NCI-H345 (cell line): ENCODE data around the gene RPTOR.

Source experiments
- DNase-seq: peaks from one replicate; lab custom pipeline; 2025; lab: John Stamatoyannopoulos, UW

Gene RPTOR

GRCh38 chr17:80766290-80766855 is 221.7 kb downstream of the RPTOR start:
- no peak for DNase-seq

DNA sequence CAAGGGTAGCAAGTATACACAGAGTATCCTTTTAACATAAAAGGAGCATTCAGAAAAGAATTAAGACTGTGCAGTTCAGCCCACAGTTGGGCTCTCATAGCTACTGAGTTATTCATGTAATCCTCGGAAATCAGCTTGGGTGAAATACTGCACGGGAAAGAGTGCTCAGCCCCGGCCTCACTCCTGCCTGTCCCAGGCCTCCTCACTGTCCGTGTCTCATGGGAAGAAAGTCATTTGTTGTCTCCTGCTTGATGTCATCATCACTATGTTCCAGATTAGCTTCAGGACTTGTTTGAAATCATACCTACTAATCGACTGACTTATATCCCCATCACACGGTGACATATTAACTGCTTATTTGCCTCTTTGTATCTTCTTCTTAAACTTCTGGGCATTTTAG is 223.8 kb downstream of the RPTOR start:
- DNase-seq = no peak

DNA sequence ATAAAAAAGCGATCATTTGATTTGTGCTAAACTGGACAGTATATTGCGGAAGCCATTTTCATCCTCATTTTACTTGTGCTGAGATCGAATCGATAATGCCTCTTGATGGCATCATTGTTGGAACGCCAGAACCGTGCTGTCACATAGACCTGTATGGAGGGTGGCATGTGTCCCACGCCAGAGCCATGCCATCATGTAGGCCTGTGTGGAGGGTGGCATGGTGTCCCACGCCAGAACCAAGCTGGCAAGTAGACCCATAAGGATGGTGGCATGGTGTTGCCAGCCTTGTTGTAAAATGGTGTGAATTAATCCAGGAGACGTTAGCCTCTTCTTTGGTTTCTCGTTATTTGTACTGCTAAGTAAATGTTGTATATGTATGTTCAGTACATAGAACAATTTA is 224.3 kb downstream of the RPTOR start:
- DNase-seq = no peak

- DNase-seq = no peak
Observed at GRCh38 chr17:80769516-80769915, 224.9 kb downstream of the RPTOR start.

DNA sequence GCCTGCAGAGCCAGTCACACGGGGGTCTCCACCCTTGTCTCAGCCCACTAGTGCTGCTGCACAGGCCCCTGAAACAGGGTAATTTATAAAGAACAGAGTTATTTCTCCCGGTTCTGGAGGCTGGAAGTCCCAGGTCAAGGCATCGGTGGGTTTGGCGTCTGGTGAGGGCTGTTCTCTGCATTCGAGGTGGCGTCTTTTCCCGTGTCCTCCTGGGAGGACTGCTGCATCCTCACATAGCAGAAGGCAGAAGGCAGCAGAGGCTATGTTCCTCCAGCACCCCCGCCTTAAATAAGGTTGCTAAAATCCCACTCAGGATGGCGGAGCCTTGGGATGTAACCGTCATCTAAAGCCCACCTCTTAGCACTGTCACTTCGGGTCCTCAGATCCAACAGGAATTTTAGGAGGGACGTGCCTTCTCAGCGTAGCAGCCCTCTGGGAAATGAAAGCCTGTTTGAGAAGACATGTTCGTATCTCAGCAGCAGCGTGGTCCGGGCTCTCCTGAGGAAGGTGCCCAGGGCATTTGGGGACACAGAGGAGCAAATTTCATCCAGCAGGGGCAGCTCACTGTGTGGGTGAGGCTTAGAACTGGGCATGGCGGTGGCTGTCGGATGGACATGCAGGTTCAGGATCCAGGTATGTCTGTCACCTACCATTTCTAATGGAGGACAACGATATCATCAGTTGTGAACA is 225.4 kb downstream of the RPTOR start:
- DNase-seq = no peak

DNA sequence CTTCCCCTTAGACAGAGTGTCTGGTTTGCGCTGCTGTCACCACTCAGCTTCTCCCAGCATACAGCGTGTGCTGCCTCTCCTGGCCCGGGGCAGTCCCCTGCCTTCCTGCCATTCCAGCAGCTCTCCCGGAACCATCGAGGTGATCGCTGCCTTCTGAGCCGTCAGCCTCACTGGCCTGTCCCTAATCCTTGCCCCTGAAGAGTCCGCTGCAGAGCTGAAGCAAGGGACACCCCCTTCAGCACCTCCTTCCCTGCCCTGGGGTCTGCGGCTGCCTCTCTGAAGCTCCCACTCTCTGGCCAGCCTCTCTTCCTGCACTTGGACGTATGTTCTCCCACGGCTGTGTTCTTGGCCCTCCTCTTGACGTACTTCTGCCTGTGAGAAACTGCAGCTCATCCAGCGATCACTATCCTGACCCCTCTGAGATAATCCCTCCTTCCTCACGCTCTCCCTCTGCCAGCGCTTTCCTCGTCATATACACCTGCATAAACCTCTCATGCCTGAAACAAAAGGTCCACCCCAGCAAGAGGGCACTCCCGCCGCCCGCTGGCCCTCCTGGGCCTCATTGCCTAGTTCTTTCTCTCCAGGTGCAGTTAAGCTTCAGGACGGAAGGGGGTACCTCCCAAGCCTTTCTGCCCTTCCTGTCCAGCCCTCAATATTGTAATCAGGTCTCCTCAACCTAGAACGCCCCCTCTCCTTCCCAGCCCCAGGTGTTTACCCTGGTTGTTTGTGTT is 226.4 kb downstream of the RPTOR start:
- peak; percentile 85 for DNase-seq

- no peak for DNase-seq
Observed at GRCh38 chr17:80771612-80772005, 227.0 kb downstream of the RPTOR start.

DNA sequence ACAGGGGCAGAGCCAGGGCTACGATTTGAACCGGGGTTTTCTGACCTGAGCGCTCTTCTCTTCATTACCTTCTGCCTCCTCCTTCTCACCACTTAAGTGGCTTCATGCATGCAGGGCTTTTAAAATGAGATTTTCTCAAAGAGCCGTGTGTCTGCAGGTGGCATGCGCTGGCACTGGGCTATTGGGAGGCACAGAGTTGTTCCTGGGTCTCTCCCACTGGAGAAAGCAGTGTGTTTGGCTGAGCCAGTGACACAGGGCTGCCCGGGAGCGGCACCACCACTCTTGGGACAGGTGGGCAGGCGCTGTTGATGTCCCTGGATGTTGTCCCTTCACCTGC is 228.2 kb downstream of the RPTOR start:
- DNase-seq = no peak

DNA sequence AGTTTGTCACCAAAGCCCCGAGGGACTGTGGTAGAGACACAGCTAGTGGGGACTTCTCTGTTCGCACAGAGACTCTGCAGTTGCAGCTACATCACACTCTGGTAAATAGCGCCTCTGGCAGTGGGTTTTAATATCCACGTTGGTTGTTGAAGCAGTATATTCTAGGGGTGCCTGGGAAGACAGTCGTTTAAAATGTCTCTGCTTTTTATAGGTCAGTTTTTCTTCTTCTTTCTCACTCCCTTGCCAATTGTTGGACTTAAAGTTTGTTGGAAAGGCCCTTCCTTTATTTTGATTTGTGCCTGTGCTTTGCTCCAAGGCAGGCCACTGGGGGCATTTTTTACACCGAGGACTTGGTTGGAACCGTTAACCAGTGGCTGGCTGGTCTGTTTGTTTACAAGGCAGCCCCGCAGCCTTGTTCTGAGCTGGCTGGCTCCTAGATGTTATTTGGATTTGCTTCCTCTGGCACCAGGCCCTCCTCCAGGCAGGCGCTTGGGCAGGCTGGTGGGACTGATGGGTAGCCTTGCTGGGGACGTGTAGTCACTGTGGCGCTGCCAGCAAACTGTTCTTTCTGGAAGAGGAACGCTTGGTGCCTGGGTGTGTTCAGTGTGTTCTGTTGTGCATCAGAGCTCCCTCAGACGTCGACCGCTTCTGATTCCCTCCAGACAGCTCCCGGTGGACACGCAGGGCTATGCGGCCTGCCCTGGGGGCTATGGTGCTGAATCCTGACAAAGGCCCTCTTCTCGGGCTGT is 228.8 kb downstream of the RPTOR start:
- DNase-seq = peak; percentile 57

GRCh38 chr17:80774146-80774545 is 229.5 kb downstream of the RPTOR start:
- DNase-seq = no peak

- peak; percentile 60 for DNase-seq
Observed at GRCh38 chr17:80774643-80775281, 230.1 kb downstream of the RPTOR start.

GRCh38 chr17:80775863-80776262 is 231.2 kb downstream of the RPTOR start:
- DNase-seq = no peak

- peak; percentile 36 for DNase-seq
Observed at GRCh38 chr17:80777274-80777673, 232.6 kb downstream of the RPTOR start.

GRCh38 chr17:80778716-80779115 is 234.1 kb downstream of the RPTOR start:
- DNase-seq = no peak

GRCh38 chr17:80779336-80779735 is 234.7 kb downstream of the RPTOR start:
- DNase-seq = no peak

DNA sequence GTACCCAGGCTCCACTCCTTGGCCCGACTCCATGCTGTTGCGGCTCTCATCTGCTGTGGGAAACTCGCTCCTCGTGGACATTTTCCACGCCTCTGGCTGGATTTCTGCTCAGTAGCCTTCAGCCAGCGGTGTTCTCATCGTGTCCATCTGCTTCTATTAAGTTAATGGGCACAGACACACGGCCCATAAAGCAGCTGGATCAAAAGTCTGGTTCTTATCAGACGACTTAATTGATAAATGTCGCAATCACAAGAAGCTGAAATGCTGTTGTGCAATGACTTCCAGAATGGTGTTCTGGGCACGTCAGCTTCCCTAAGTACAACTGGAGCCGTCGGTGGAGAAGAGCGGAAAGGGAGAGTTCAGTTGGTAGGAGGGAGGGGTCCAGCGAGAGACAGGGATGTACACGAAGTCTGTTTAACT is 235.3 kb downstream of the RPTOR start:
- DNase-seq = no peak

DNA sequence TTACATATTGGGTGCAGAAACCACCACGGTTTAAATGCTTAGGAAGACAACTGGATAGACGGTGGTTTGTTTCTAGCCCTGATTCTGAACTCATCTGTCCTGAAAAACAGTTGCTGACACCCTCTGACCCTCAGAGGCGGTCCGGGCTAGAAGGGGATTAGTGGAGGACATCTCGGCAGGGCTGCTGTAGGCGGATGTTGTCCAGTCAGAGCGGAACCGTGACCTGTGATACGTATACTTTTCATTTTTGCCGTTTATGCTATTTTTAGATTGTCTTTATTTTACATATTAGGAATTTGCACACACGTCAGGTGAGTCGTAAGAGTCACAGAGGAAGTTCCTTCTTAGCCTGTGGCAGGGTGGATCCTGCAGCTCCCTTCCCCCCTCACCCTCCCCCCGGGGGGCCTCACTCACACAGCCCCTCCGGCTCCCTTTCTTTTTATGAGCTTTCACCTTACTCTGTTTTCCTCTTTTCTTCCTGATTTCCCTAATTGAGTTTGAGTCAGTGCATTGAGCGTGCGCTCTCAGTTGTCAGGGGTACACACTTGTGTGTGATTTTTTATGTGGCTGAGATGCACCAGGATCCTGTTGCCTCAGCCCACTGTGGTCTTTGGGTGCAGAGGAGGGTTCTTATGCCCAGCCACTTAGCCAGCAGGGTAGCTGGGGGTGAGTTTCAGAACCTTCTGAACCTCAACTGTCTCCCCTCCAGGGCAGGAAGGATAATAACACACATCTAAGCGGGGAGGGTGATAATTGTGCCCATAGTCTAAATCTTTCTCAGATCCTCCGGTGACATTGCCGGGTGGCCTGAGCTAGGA is 236.0 kb downstream of the RPTOR start:
- DNase-seq = no peak

DNA sequence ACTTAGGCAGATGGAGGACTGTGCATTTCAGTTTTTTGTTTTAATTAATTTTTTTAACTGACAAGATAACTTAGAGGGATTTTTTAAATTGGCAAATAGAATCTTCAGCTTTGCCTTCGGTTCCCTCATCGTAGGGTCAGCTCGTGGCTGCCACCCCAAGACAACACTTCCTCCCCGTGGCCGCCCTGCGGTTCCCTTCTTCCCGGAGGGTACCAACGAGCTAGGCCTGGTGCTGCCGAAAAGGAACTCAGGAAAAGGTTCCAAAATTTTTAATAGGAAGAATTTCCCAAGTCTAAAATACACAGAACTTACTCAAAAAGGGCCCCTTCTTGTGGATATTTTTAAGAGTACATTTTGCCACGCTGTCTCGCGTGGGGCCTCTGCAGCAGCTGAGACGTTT is 236.6 kb downstream of the RPTOR start:
- no peak for DNase-seq

- DNase-seq = no peak
Observed at GRCh38 chr17:80781807-80782277, 237.2 kb downstream of the RPTOR start.

- no peak for DNase-seq
Observed at GRCh38 chr17:80782536-80783427, 238.1 kb downstream of the RPTOR start.
